Liver (tissue), 9 donors: ENCODE data around the gene ZKSCAN1. TPM values are rescaled to one million over a fixed set of nuclear protein-coding genes. Genes with fewer than 3 reads are reported as not detected.

Experiments
- DNase-seq: peaks from one replicate; pipeline ENCODE4 v3.0.0-alpha.2; 2017; ENCODE audit warnings: low spot score
- H3K27ac ChIP-seq, 2 donors: one replicate each; pipeline ENCODE4 v1.7.0; 2013; ENCODE audit warnings: inconsistent platforms in 2 of 2, low read length in 2 of 2, control low read depth in 1 of 2, low read depth in 1 of 2, mild to moderate bottlenecking in 1 of 2
- H3K27me3 ChIP-seq, 4 donors: one replicate each; pipeline versions ENCODE4 v1.6.1 to v1.7.0; 2013; ENCODE audit warnings: low read length in 3 of 4, inconsistent platforms in 1 of 4, mild to moderate bottlenecking in 1 of 4, moderate library complexity in 1 of 4; ENCODE audit not compliant: control insufficient read depth in 4 of 4, insufficient read depth in 4 of 4
- H3K36me3 ChIP-seq, 4 donors: one replicate each; pipeline versions ENCODE4 v1.6.1 to v1.7.0; 2013; ENCODE audit warnings: low read length in 3 of 4, mild to moderate bottlenecking in 3 of 4, low read depth in 1 of 4, moderate library complexity in 1 of 4; ENCODE audit not compliant: control insufficient read depth in 4 of 4, insufficient read depth in 3 of 4
- H3K4me1 ChIP-seq, 4 donors: one replicate each; pipeline versions ENCODE4 v1.6.1 to v1.7.0; 2013; ENCODE audit warnings: low read length in 3 of 4, mild to moderate bottlenecking in 3 of 4, moderate library complexity in 1 of 4; ENCODE audit not compliant: control insufficient read depth in 4 of 4, insufficient read depth in 4 of 4
- H3K4me3 ChIP-seq, 3 donors: one replicate each; pipeline versions ENCODE4 v1.6.1 to v1.7.0; 2013; ENCODE audit warnings: low read length in 3 of 3, control low read depth in 1 of 3, low read depth in 1 of 3, mild to moderate bottlenecking in 1 of 3
- H3K9ac ChIP-seq, 2 donors: one replicate each; pipeline ENCODE4 v1.7.0; 2013; ENCODE audit warnings: low read length in 2 of 2, mild to moderate bottlenecking in 2 of 2, moderate library complexity in 2 of 2, control low read depth in 1 of 2, low read depth in 1 of 2
- H3K9me3 ChIP-seq, 4 donors: one replicate each; pipeline versions ENCODE4 v1.6.1 to v1.7.0; 2013; ENCODE audit warnings: low read length in 3 of 4; ENCODE audit not compliant: control insufficient read depth in 4 of 4
- CTCF ChIP-seq: fragments of 150-350 bp; IDR thresholded peaks from 2 replicates; pipeline ENCODE4 v1.5.1; 2017; ENCODE audit warnings: improper control_type of control experiment, low read depth, low read length; ENCODE audit not compliant: missing input control
- EGR1 ChIP-seq, 2 donors: IDR thresholded peaks; 2 replicates each; pipeline ENCODE4 v1.6.1; 2016 to 2018; ENCODE audit warnings: antibody characterized with exemption in 2 of 2, low read depth in 2 of 2
- FOXA1 ChIP-seq: IDR thresholded peaks from 2 replicates; pipeline ENCODE4 v1.6.1; 2016; ENCODE audit warnings: antibody characterized with exemption
- FOXA2 ChIP-seq: IDR thresholded peaks from 2 replicates; pipeline ENCODE4 v1.6.1; 2016; ENCODE audit warnings: antibody characterized with exemption
- HNF4A ChIP-seq, 2 donors: conservative IDR thresholded peaks; 2 replicates each; pipeline ENCODE4 v1.6.1; 2016; ENCODE audit warnings: antibody characterized with exemption in 2 of 2, mild to moderate bottlenecking in 2 of 2
- JUND ChIP-seq, 2 donors: IDR thresholded peaks; 2 replicates each; pipeline ENCODE4 v1.6.1; 2016; ENCODE audit warnings: antibody characterized with exemption in 2 of 2
- MAX ChIP-seq: IDR thresholded peaks from 2 replicates; pipeline ENCODE4 v1.6.1; 2016; ENCODE audit warnings: antibody characterized with exemption
- RAD21 ChIP-seq, 2 donors: IDR thresholded peaks; 2 replicates each; pipeline ENCODE4 v1.6.1; 2016; ENCODE audit warnings: antibody characterized with exemption in 2 of 2, mild to moderate bottlenecking in 2 of 2
- REST ChIP-seq: IDR thresholded peaks from 2 replicates; pipeline ENCODE4 v1.6.1; 2016; ENCODE audit warnings: antibody characterized with exemption, mild to moderate bottlenecking
- RXRA ChIP-seq, 2 donors: IDR thresholded peaks; 2 replicates each; pipeline ENCODE4 v1.6.1; 2017 to 2018; ENCODE audit warnings: antibody characterized with exemption in 2 of 2, mild to moderate bottlenecking in 1 of 2
- YY1 ChIP-seq: IDR thresholded peaks from 2 replicates; pipeline ENCODE4 v1.6.1; 2016; ENCODE audit warnings: antibody characterized with exemption, mild to moderate bottlenecking
- ZBTB33 ChIP-seq: IDR thresholded peaks from 2 replicates; pipeline ENCODE4 v1.6.1; 2016; ENCODE audit warnings: antibody characterized with exemption
- WGBS: extraction: QIAGEN DNeasy Blood & Tissue Kit; methylation state at CpG from one replicate; pipeline ENCODE4 v1.1.7; 2013; 5-methylcytosine and 5-hydroxymethylcytosine counted together
- polyA plus RNA-seq, 2 donors: library from polyadenylated mRNA; stranded (reverse) in 1 of 2; unstranded in 1 of 2; fragments of 200-250 nt in 1 of 2; fragments of >200 nt in 1 of 2; fragmentation: Nextera tagmentation in 1 of 2; extraction: Ambion mirVana in 1 of 2; gene quantifications; one replicate each; pipeline versions ENCODE4 v1.2.1 to v1.2.3, GENCODE V29; 2013 to 2015
- total RNA-seq, 2 donors: library from RNA; depleted of rRNA; stranded (reverse); fragments of >200 nt; gene quantifications; one replicate each; pipeline ENCODE4 v1.2.3, GENCODE V29; 2014
- donor health status: healthy.
- donor health status: healthy.
- donor health status: healthy.
- donor health status: healthy.
- donor health status: healthy.

ZKSCAN1 gene
- total and polyA plus RNA-seq, 4 donors: 11.8 to 117 (median 30.1) TPM

- Histone ChIP-seq H3K9ac (no peak overlapping the region), H3K27ac (no peak overlapping the region), H3K27me3 (no peaks in the 10 kb centered on the region), H3K4me1 (peaks cover 0 to 6% (median 2%) of the 10 kb centered on the region in 4 donors), H3K4me3 (peak overlapping the region in 2 of 3 donors; percentile 9 to 55), H3K36me3 (peaks cover 21 to 66% (median 60%) of the 10 kb centered on the region in 4 donors), H3K9me3 (peaks cover 20 to 30% (median 22%) of the 10 kb centered on the region in 4 donors)
- DNase-seq: no peak
- TF ChIP-seq REST (no peak), CTCF (no peak), MAX (no peak), JUND (IDR thresholded peaks at IDR 0.05) (no peak), HNF4A (conservative IDR thresholded peaks at IDR 0.05) (no peak)
- 98% methylated on average over 11 of the region's 11 CpGs for WGBS
Observed at GRCh38 chr7:100071018-100071723, 55.8 kb downstream of the ZKSCAN1 start.

- H3K4me3 ChIP-seq: peak overlapping the region in 1 of 3 donors; percentile 42
- no peak overlapping the region for H3K9ac ChIP-seq
- no peak overlapping the region for H3K27ac ChIP-seq
- no peaks in the 10 kb centered on the region for H3K4me1 ChIP-seq
- H3K36me3 ChIP-seq: peaks cover 21 to 76% (median 67%) of the 10 kb centered on the region in 4 donors
- no peak for DNase-seq
- H3K27me3 ChIP-seq: no peaks in the 10 kb centered on the region
- no peak for TF ChIP-seq CTCF
- no peak for TF ChIP-seq FOXA2
- TF ChIP-seq RXRA (IDR thresholded peaks at IDR 0.05): no peak
- TF ChIP-seq FOXA1: no peak
- no peak for TF ChIP-seq YY1
- no peak for TF ChIP-seq MAX
- TF ChIP-seq RAD21 (IDR thresholded peaks at IDR 0.05): no peak
- TF ChIP-seq ZBTB33: no peak
- no peak for TF ChIP-seq EGR1 (IDR thresholded peaks at IDR 0.05; ENCODE audit: low read depth in 2 of 2)
- TF ChIP-seq JUND (IDR thresholded peaks at IDR 0.05): no peak
- WGBS: 98% methylated on average over 10 of the region's 10 CpGs
- peaks cover 20 to 30% (median 22%) of the 10 kb centered on the region in 4 donors for H3K9me3 ChIP-seq
Observed at GRCh38 chr7:100072462-100072861, 57.1 kb downstream of the ZKSCAN1 start.
